A549 (cell line): ENCODE results near the gene CDX1. TPM values are rescaled to one million over a fixed set of nuclear protein-coding genes. Genes with fewer than 3 reads are reported as not detected.
"Not testable (repeated sequence)": the region's sequence is repeated elsewhere in the genome, so short reads cannot be mapped to it uniquely, and the experiment has no call there.

Source experiments
- ATAC-seq, 2 experiments: fragments of 200-7000 bp in 1 of 2; fragments of >200 bp in 1 of 2; cut with Nextera tagmentation in 1 of 2; cut with Tn5 transposase in 1 of 2; 3 replicates each; pipeline versions ENCODE4 v1.8.0 to v1.9.1; 2018 to 2020; ENCODE audit warnings: mild to moderate bottlenecking in 1 of 2, moderate library complexity in 1 of 2
- CTCF ChIA-PET: fragments of 300-600 bp; sonication (Branson Sonifier 250); formaldehyde crosslinking; extraction: SDS; loops from one replicate; lab custom pipeline; 2021; ENCODE audit warnings: antibody characterized with exemption, inconsistent platforms; lab: Yijun Ruan, JAX
- POLR2A ChIA-PET: fragments of 350-600 bp; formaldehyde crosslinking; extraction: SDS; loops from one replicate; lab custom pipeline; 2021; ENCODE audit warnings: antibody characterized with exemption, inconsistent platforms; lab: Yijun Ruan, JAX
- DNase-seq, 2 experiments: peaks; one replicate each; pipeline versions ENCODE4 v3.0.0 to v3.0.0-alpha.2; 2011 to 2016; ENCODE audit warnings: low read depth in 1 of 2, low spot score in 1 of 2
- FAIRE-seq: peaks from 2 replicates; lab custom pipeline; 2011; peaks lifted over from hg19 to GRCh38; lab: Jason Lieb, UNC
- H3K27ac ChIP-seq, 2 experiments: fragments of >200 bp; sonication (Bioruptor Twin); formaldehyde crosslinking; 3 replicates each; pipeline ENCODE4 v1.5.1; 2016 to 2017
- H3K4me1 ChIP-seq: fragments of >200 bp; sonication (Bioruptor Twin); formaldehyde crosslinking; 3 replicates; pipeline ENCODE4 v1.6.1; 2016
- H3K4me2 ChIP-seq: fragments of >200 bp; sonication (Bioruptor Twin); formaldehyde crosslinking; 3 replicates; pipeline ENCODE4 v1.6.1; 2016
- H3K4me3 ChIP-seq: fragments of >200 bp; sonication (Bioruptor Twin); formaldehyde crosslinking; 3 replicates; pipeline ENCODE4 v1.5.1; 2016
- H3K9me3 ChIP-seq: fragments of >200 bp; sonication (Bioruptor Twin); formaldehyde crosslinking; 3 replicates; pipeline ENCODE4 v1.6.1; 2016
- HMGXB4 ChIP-seq: fragments of 250-450 bp; sonication (Bioruptor Pico); IDR thresholded peaks from 2 replicates; pipeline ENCODE4 v1.5.0; 2021; ENCODE audit warnings: mild to moderate bottlenecking, moderate library complexity, borderline replicate concordance
- KDM1A ChIP-seq: fragments of 200-600 bp; sonication (generic); IDR thresholded peaks from 2 replicates; pipeline ENCODE4 v1.6.1; 2016; ENCODE audit warnings: low read depth, mild to moderate bottlenecking
- WGBS: methylation state at CpG from one replicate; pipeline ENCODE4 v1.1.6; 2017; ENCODE audit errors: missing lambda C conversion rate; 5-methylcytosine and 5-hydroxymethylcytosine counted together
- polyA plus RNA-seq, 4 experiments: library from polyadenylated mRNA; depleted of rRNA in 3 of 4; stranded (reverse); fragments of >200 nt; fragmentation: RNase III in 1 of 4; extraction: RNeasy Plus Mini Kit Qiagen cat#74134 plus additional on column Dnase treatment in 1 of 4; gene quantifications; 2 replicates in 3 of 4; 3 replicates in 1 of 4; pipeline ENCODE4 v1.2.3, GENCODE V29; 2011 to 2017

Gene CDX1
- polyA plus RNA-seq, 2 of the 4 experiments (the other 2 are of a cell fraction) = not detected

GRCh38 chr5:150230842-150231241, 64.3 kb downstream of the CDX1 start (continued):
- TF ChIP-seq HMGXB4 (CRISPR knock-in tag) = no peak
- no peak for TF ChIP-seq KDM1A

- 65% methylated on average over 5 of the region's 5 CpGs for WGBS
- H3K4me3 ChIP-seq, H3K4me2 ChIP-seq, H3K4me1 ChIP-seq, FAIRE-seq, POLR2A ChIA-PET, ATAC-seq, H3K9me3 ChIP-seq, DNase-seq, H3K27ac ChIP-seq: not testable (repeated sequence)
- CTCF ChIA-PET = interaction anchor here (0.9 to 11.7 kb wide), 5 partner anchors 12 to 117 kb away, joined by 3 to 105 read pairs (median 4); no protein-coding TSS in a partner anchor
Measured at GRCh38 chr5:150233706-150234105, 67.1 kb downstream of the CDX1 start.

Other genes with a start within 250 kb of the CDX1 start
- 0.30 and 0.35 TPM in 2 replicates for gene PDE6A, start 222.0 kb upstream of the CDX1 start, polyA plus RNA-seq (2011; rRNA removed)
- 0.20 to 0.30 TPM (median 0.28 TPM) in 3 replicates for gene PDE6A, start 222.0 kb upstream of the CDX1 start, polyA plus RNA-seq (2017; fragmentation: RNase III; extraction: RNeasy Plus Mini Kit Qiagen cat#74134 plus additional on column Dnase treatment)
- 23.2 and 31.9 TPM in 2 replicates for gene SLC26A2, start 206.0 kb upstream of the CDX1 start, polyA plus RNA-seq (2011; rRNA removed)
- gene SLC26A2, start 206.0 kb upstream of the CDX1 start, polyA plus RNA-seq (2017; fragmentation: RNase III; extraction: RNeasy Plus Mini Kit Qiagen cat#74134 plus additional on column Dnase treatment) = 28.4 to 33.5 TPM (median 32.2 TPM) in 3 replicates
- 7.3 and 8.4 TPM in 2 replicates for gene TIGD6, start 166.1 kb upstream of the CDX1 start, polyA plus RNA-seq (2011; rRNA removed)
- 4.2 to 4.4 TPM (median 4.3 TPM) in 3 replicates for gene TIGD6, start 166.1 kb upstream of the CDX1 start, polyA plus RNA-seq (2017; fragmentation: RNase III; extraction: RNeasy Plus Mini Kit Qiagen cat#74134 plus additional on column Dnase treatment)
- gene HMGXB3, start 166.0 kb upstream of the CDX1 start, polyA plus RNA-seq (2011; rRNA removed) = 34.1 and 37.2 TPM in 2 replicates
- gene HMGXB3, start 166.0 kb upstream of the CDX1 start, polyA plus RNA-seq (2017; fragmentation: RNase III; extraction: RNeasy Plus Mini Kit Qiagen cat#74134 plus additional on column Dnase treatment) = 19.6 to 20.5 TPM (median 19.9 TPM) in 3 replicates
- 0.06 and 0.12 TPM in 2 replicates for gene CSF1R, start 80.2 kb upstream of the CDX1 start, polyA plus RNA-seq (2011; rRNA removed)
- gene CSF1R, start 80.2 kb upstream of the CDX1 start, polyA plus RNA-seq (2017; fragmentation: RNase III; extraction: RNeasy Plus Mini Kit Qiagen cat#74134 plus additional on column Dnase treatment) = not detected in 3 replicates
- 0.15 and 0.22 TPM in 2 replicates for gene PDGFRB, start 10.9 kb upstream of the CDX1 start, polyA plus RNA-seq (2011; rRNA removed)
- 0.05 to 0.24 TPM (median 0.22 TPM) in 3 replicates for gene PDGFRB, start 10.9 kb upstream of the CDX1 start, polyA plus RNA-seq (2017; fragmentation: RNase III; extraction: RNeasy Plus Mini Kit Qiagen cat#74134 plus additional on column Dnase treatment)
- not detected in 2 replicates for gene SLC6A7, start 23.3 kb downstream of the CDX1 start, polyA plus RNA-seq (2011; rRNA removed)
- gene SLC6A7, start 23.3 kb downstream of the CDX1 start, polyA plus RNA-seq (2017; fragmentation: RNase III; extraction: RNeasy Plus Mini Kit Qiagen cat#74134 plus additional on column Dnase treatment) = not detected in 3 replicates
- gene CAMK2A, start 123.0 kb downstream of the CDX1 start, polyA plus RNA-seq (2011; rRNA removed) = 0.09 and 0.19 TPM in 2 replicates
- gene CAMK2A, start 123.0 kb downstream of the CDX1 start, polyA plus RNA-seq (2017; fragmentation: RNase III; extraction: RNeasy Plus Mini Kit Qiagen cat#74134 plus additional on column Dnase treatment) = 0.67 to 1.6 TPM (median 0.93 TPM) in 3 replicates
- gene ARSI, start 136.1 kb downstream of the CDX1 start, polyA plus RNA-seq (2011; rRNA removed) = 2.9 and 3.2 TPM in 2 replicates
- gene ARSI, start 136.1 kb downstream of the CDX1 start, polyA plus RNA-seq (2017; fragmentation: RNase III; extraction: RNeasy Plus Mini Kit Qiagen cat#74134 plus additional on column Dnase treatment) = 17.4 to 24.1 TPM (median 22.0 TPM) in 3 replicates
- gene TCOF1, start 190.9 kb downstream of the CDX1 start, polyA plus RNA-seq (2011; rRNA removed) = 17.5 and 20.9 TPM in 2 replicates
- 44.2 to 50.7 TPM (median 47.1 TPM) in 3 replicates for gene TCOF1, start 190.9 kb downstream of the CDX1 start, polyA plus RNA-seq (2017; fragmentation: RNase III; extraction: RNeasy Plus Mini Kit Qiagen cat#74134 plus additional on column Dnase treatment)
- not detected in 2 replicates for gene CD74, start 246.1 kb downstream of the CDX1 start, polyA plus RNA-seq (2011; rRNA removed)
- gene CD74, start 246.1 kb downstream of the CDX1 start, polyA plus RNA-seq (2017; fragmentation: RNase III; extraction: RNeasy Plus Mini Kit Qiagen cat#74134 plus additional on column Dnase treatment) = not detected in 3 replicates